Esophagus squamous epithelium (tissue), 5 donors: ENCODE results near the gene TBCK. TPM values are rescaled to one million over a fixed set of nuclear protein-coding genes. Genes with fewer than 3 reads are reported as not detected.

Source experiments
- DNase-seq: peaks from one replicate; lab custom pipeline; 2025; lab: John Stamatoyannopoulos, UW
- H3K27ac ChIP-seq, 4 donors: fragments of 200-600 bp; sonication (generic); one replicate each; pipeline ENCODE4 v1.5.1; 2016 to 2019; ENCODE audit warnings: mild to moderate bottlenecking in 1 of 4
- H3K27me3 ChIP-seq, 4 donors: fragments of 200-600 bp; sonication (generic); 1 replicate in 3 of 4; 2 replicates in 1 of 4; pipeline versions ENCODE4 v1.5.1 to v1.6.0; 2017 to 2021; ENCODE audit warnings: antibody characterized with exemption in 1 of 4
- H3K36me3 ChIP-seq, 3 donors: fragments of 200-600 bp; sonication (generic); one replicate each; pipeline ENCODE4 v1.5.1; 2016 to 2019
- H3K4me1 ChIP-seq, 3 donors: fragments of 200-600 bp; sonication (generic); one replicate each; pipeline ENCODE4 v1.5.1; 2017 to 2019
- H3K4me3 ChIP-seq, 4 donors: fragments of 200-600 bp; sonication (generic); 1 replicate in 3 of 4; 2 replicates in 1 of 4; pipeline ENCODE4 v1.5.1; 2016 to 2019; ENCODE audit warnings: mild to moderate bottlenecking in 2 of 4, moderate library complexity in 1 of 4
- H3K9me3 ChIP-seq, 3 donors: fragments of 200-600 bp; sonication (generic); one replicate each; pipeline ENCODE4 v1.5.1; 2016 to 2019
- CTCF ChIP-seq, 6 experiments: fragments of 450-650 bp in 4 of 6; fragments of 200-600 bp in 2 of 6; sonication (generic) in 2 of 6; IDR thresholded peaks; one replicate each; pipeline ENCODE4 v1.5.1; 2016 to 2019; ENCODE audit warnings: antibody characterized with exemption in 6 of 6, mild to moderate bottlenecking in 4 of 6, moderate library complexity in 4 of 6
- POLR2A ChIP-seq, 4 donors: fragments of 450-650 bp; IDR thresholded peaks; one replicate each; pipeline ENCODE4 v1.6.1; 2017; ENCODE audit warnings: antibody characterized with exemption in 4 of 4, mild to moderate bottlenecking in 4 of 4, moderate library complexity in 3 of 4
- whole genome bisulfite sequencing, 2 donors: methylation state at CpG; one replicate each; pipeline ENCODE4 v1.1.5; 2018; 5-methylcytosine and 5-hydroxymethylcytosine counted together
- intact Hi-C: fragments of 100-400 bp; cut with DNase I; formaldehyde crosslinking; loops from one replicate; pipeline ENCODE4 v1.15.0; 2022
- total RNA-seq, 4 donors: library from RNA; depleted of rRNA; stranded (reverse); fragments of >200 nt; gene quantifications; one replicate each; pipeline ENCODE4 v1.1.0, GENCODE V29; 2016
- donor health status: DM: yes; HTN: yes; CAD: no.

TBCK gene
- total RNA-seq, 4 donors from 2014 or later, result 14.2 to 29.8 (median 16.9) TPM

DNA sequence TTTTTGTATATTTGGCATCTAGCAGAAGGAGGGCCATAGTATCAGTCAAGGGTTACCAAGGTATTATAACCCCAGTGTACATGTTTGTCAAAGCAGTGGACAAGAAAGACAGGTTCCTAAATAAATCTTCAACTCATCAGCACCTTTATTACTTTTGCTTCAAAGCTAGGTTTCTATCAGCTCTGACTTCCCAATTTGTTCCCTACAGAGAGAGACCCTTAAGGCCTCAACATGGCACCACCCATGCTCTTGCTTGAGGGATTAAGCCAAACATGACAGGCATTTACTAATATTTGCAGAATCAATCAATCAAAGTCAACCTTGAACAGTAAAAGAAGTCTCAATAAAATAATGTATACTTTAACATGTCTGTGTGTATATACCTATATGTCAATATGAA is 9.4 kb downstream of the TBCK start:
- no peak for DNase-seq
- no peaks in the 10 kb centered on the region for H3K9me3 ChIP-seq
- H3K4me3 ChIP-seq, result no peak overlapping the region
- H3K27ac ChIP-seq, result no peak overlapping the region
- no peaks in the 10 kb centered on the region for H3K4me1 ChIP-seq
- no peak for TF ChIP-seq CTCF (IDR thresholded peaks at IDR 0.05)
- no peak for TF ChIP-seq POLR2A (IDR thresholded peaks at IDR 0.05)
- H3K27me3 ChIP-seq, result no peaks in the 10 kb centered on the region
- intact Hi-C loops, result no loop called here
- peaks cover 0 to 51% (median 5%) of the 10 kb centered on the region in 3 donors for H3K36me3 ChIP-seq

GRCh38 chr4:106305435-106306055 is 10.5 kb downstream of the TBCK start:
- H3K4me3 ChIP-seq, result no peak overlapping the region
- H3K27ac ChIP-seq, result no peak overlapping the region
- 94 to 98% methylated on average over 3 to 4 of the region's 4 CpGs for WGBS, 2 donors
- DNase-seq, result no peak
- no peaks in the 10 kb centered on the region for H3K4me1 ChIP-seq
- H3K9me3 ChIP-seq, result no peaks in the 10 kb centered on the region
- intact Hi-C loops, result no loop called here
- H3K36me3 ChIP-seq, result peaks cover 0 to 57% (median 5%) of the 10 kb centered on the region in 3 donors
- H3K27me3 ChIP-seq, result no peaks in the 10 kb centered on the region
- TF ChIP-seq POLR2A (IDR thresholded peaks at IDR 0.05), result no peak
- TF ChIP-seq CTCF (IDR thresholded peaks at IDR 0.05), result no peak

- Histone ChIP-seq H3K4me3 (no peak overlapping the region), H3K4me1 (no peaks in the 10 kb centered on the region), H3K27me3 (no peaks in the 10 kb centered on the region), H3K9me3 (no peaks in the 10 kb centered on the region), H3K27ac (no peak overlapping the region), H3K36me3 (peaks cover 0 to 67% (median 5%) of the 10 kb centered on the region in 3 donors)
- intact Hi-C loops, result no loop called here
- no peak for DNase-seq
- TF ChIP-seq POLR2A (IDR thresholded peaks at IDR 0.05) (no peak), CTCF (IDR thresholded peaks at IDR 0.05) (no peak)
Observed at GRCh38 chr4:106304632-106305031, 11.4 kb downstream of the TBCK start.

- no peak for TF ChIP-seq CTCF (IDR thresholded peaks at IDR 0.05)
- TF ChIP-seq POLR2A (IDR thresholded peaks at IDR 0.05), result no peak
- WGBS, 2 donors, result 81 to 91% methylated on average over 3 of the region's 3 CpGs
- intact Hi-C loops, result no loop called here
- no peak for DNase-seq
- Histone ChIP-seq H3K27me3 (no peaks in the 10 kb centered on the region), H3K9me3 (no peaks in the 10 kb centered on the region), H3K4me3 (no peak overlapping the region), H3K27ac (no peak overlapping the region), H3K36me3 (peaks cover 0 to 75% (median 5%) of the 10 kb centered on the region in 3 donors), H3K4me1 (no peaks in the 10 kb centered on the region)
Observed at GRCh38 chr4:106303548-106304281, 12.3 kb downstream of the TBCK start.

DNA sequence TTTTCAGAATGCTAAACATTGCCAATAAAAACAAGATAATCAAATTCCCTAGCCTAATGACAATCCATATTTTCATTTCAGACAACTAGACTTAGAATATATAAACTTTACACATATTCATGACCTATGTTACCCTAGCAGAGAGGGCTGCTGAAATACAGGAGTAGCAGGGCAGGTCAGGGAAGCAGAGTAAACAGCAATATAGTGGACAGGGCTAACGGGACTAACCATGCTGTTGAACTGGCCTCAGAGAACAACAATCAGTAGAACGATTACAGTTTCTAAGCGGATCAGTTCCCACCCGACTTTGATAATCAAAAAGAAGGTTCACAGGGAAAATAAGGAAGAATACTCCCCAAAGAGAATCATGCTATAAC is 14.0 kb downstream of the TBCK start:
- WGBS, 2 donors, result 86 to 87% methylated on average over 4 of the region's 4 CpGs
- no peak for DNase-seq
- Histone ChIP-seq H3K4me3 (no peak overlapping the region), H3K4me1 (no peaks in the 10 kb centered on the region), H3K27ac (no peak overlapping the region), H3K36me3 (peaks cover 0 to 66% (median 5%) of the 10 kb centered on the region in 3 donors), H3K9me3 (no peaks in the 10 kb centered on the region), H3K27me3 (no peaks in the 10 kb centered on the region)
- TF ChIP-seq POLR2A (IDR thresholded peaks at IDR 0.05) (no peak), CTCF (IDR thresholded peaks at IDR 0.05) (no peak)
- intact Hi-C loops, result no loop called here
